DMS79 (cell line): ENCODE results near the gene DUSP1.
"Not testable (repeated sequence)": the region's sequence is repeated elsewhere in the genome, so short reads cannot be mapped to it uniquely, and the experiment has no call there.

Experiments
- DNase-seq: peaks from one replicate; lab custom pipeline; 2025; lab: John Stamatoyannopoulos, UW

The DUSP1 gene, protein sequence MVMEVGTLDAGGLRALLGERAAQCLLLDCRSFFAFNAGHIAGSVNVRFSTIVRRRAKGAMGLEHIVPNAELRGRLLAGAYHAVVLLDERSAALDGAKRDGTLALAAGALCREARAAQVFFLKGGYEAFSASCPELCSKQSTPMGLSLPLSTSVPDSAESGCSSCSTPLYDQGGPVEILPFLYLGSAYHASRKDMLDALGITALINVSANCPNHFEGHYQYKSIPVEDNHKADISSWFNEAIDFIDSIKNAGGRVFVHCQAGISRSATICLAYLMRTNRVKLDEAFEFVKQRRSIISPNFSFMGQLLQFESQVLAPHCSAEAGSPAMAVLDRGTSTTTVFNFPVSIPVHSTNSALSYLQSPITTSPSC

DNA sequence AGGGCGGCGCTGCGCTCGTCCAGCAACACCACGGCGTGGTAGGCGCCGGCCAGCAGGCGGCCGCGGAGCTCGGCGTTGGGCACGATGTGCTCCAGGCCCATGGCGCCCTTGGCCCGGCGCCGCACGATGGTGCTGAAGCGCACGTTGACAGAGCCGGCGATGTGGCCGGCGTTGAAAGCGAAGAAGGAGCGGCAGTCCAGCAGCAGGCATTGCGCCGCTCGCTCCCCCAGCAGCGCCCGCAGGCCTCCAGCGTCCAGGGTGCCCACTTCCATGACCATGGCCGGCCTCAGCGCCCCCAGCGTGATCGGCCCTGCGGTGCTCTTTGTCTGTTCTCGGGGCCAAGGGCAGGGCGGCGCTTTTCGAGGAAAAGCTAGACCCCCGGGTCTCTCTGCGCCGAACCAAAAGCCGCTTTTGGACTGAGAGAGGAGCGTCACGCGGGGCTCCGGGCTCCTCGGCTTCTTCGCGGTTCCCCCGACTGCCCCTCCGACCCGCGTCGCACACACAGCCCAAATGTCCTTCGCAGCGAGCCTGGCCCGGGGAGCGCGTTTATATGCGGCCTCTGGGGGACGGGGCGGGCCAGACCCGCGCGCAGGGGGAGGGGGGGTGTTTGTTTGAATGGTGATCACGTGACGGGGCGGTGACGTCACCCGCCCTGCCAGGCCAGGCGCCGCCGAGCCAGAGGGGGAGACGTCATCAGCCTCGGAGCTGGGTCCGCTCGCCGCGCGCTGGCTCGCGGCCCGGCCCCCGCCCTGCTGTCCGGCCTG is at the start of gene DUSP1:
Gene DUSP1 (minus strand): TSS at position 521 of the 764 bp plus-strand sequence. CDS start 243 bp downstream, at position 278.
- DNase-seq = peak; percentile 50

DNA sequence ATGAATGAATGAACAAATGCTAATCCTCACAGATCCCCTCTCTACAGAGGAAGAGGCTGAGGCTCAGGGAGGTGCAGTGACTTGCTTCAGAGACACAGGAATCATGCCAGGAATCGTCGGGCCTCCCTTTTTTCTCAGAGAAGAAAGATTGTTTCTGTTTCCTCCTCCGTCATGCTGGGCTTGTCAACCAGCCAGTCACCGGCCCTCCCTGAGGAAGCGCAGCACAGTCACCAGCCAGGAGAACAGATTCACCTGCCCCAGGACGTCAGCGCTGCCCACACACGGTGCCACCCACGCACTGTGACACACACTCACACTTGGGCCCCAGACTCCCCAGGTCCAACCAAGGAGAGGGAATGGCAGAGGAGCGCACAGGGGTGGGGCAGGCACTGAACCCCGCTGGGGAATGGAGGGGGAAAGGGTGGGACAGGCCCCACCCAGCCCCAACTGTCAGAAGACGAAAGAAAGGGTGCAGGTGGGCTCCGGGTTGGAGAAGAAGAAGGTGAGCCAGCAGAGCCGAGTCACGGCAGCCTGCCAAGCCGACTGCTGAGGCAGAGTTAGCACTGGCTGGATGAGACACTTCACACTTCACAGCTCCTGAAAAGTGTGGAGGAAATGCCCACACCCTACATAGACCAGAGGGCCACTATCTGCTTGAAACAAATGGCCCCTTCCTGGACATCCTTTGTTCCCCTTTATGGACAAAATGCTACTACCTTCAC is 49.2 kb upstream of the DUSP1 start:
- no peak for DNase-seq

DNA sequence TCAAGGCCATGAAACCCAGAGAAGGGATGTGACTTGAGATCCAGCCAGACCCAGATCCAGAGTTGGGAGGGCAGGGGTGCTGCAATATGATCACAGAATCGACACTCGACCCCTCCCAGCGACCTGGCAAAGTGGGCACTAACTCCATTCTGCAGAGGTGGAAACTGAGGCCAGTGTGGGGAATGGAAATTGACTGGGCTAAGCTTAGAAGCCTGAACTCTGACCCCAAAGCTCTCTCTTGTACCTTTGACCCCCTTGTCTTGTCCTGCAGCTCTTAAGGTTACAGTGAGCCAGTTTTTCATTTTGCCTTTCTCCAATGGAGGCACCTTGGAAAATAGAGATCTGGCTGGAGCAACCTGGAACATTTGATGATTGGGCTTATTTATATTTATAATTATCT is 48.6 kb upstream of the DUSP1 start:
- no peak for DNase-seq

DNA sequence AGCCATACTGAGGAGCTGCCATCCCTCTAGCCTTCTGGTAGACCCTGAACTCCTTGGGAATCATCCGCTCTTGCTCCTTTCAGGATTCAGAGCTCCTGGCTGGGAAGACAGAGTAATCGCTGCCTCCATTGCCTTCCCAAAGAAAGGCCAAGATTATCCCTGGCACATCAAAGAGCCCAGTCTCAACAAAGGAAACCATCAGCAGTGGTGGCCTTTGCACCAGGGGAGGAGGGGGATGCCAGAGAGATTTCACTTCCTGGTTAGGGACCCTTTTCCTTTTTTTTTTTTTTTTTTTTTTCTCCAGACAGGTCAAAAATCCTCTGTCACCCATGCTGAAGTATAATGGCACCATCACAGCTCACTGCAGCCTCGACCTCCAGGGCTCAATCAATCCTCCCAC is 47.1 kb upstream of the DUSP1 start:
- DNase-seq = no peak

DNA sequence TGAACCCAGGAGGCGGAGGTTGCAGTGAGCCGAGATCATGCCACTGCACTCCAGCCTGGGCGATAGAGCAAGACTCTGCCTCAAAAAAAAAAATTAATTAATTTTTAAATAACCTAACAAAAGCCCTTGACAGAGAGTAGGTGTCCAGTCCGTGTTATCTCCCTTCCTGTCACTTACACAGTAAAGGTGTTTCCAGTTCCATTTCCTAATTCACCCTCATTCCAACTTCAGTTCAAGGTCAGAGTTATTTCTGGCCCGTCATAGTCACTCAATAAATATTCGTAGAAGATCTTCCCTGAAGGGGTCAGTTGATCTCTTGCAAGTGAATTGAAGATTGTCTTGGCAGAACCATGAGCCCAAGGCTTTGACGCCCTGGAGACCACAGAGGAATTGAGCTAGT is 46.7 kb upstream of the DUSP1 start:
- no peak for DNase-seq

DNA sequence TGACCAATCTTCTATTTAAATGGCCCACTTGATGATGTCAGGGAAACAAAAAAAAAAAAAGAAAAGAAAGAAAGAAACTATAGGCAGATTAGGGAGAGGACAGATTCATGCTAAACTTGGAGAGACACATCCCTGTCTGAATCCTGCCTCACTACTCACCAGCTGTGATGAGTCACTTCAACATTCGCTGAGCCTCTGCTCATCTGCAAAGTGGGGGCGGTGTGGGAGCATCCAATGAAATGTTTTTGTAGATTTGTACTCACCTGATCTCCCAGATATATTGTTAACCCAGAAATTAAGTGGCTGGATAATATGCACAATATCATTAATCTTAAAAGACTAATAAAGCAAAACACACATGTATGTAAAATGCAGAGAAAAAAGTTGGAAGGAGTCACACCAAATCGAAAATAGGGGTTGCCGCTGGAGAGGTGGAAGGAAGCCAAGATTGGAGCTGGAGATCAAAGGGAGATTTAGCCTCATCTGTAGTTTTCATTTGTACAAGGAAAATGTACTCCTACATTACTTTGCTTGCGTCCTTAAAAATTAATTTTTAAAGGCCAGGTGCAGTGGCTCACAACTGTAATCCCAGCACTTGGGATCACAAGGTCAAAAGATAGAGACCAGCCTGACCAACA is 46.0 kb upstream of the DUSP1 start:
- no peak for DNase-seq

DNA sequence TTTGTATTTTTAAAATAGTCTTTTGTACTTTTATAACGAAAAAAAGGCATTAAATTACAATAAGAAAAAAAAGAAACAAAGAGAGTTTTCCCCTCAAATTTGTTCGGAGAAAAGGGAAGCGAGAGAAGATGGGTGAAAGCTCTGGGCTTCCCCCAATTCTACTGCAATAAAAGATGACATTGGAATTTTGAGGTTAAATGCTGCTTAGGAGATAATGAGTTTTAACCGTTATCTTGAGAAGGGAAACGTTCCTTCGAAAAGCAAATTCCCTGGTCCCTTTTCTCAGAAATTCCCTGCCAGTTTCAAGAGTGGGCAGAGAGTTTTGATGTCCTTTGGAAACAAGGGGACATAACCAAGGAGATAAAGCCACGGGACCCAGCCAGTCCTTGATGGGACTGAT is 44.6 kb upstream of the DUSP1 start:
- no peak for DNase-seq

DNA sequence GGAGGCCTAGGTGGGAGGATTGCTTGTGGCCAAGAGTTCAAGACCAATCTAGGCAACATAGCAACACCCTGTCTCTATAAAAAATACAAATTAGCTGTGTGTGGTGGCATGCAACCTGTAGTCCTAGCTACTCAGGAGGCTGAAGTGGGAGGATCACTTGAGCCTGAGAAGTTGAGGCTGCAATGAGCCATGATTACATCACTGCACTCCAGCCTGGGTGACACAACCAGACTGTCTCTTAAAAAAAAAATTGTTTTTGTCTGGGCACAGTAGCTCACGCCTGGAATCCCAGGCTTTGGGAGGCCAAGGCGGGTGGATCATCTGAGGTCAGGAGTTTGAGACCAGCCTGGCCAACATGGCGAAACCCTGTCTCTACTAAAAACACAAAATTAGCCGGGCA is 40.0 kb upstream of the DUSP1 start:
- not testable (repeated sequence) for DNase-seq

DNA sequence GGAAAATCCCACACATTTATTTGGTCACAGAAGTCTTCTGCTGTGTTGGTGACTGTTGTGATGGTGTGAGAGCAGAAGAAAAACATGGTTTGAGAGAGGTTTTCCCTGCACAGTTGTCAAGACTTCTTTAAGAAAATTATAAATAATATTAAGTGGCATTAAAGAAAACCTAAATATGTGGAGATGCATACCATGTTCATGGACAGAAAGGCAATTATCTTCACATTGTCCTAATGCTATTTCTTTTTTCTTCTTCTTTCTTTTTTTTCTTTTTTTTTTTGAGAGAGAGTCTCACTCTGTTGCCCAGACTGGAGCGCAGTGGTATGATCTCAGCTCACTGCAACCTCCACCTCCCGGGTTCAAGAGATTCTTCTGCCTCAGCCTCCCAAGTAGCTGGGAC is 38.8 kb upstream of the DUSP1 start:
- no peak for DNase-seq

DNA sequence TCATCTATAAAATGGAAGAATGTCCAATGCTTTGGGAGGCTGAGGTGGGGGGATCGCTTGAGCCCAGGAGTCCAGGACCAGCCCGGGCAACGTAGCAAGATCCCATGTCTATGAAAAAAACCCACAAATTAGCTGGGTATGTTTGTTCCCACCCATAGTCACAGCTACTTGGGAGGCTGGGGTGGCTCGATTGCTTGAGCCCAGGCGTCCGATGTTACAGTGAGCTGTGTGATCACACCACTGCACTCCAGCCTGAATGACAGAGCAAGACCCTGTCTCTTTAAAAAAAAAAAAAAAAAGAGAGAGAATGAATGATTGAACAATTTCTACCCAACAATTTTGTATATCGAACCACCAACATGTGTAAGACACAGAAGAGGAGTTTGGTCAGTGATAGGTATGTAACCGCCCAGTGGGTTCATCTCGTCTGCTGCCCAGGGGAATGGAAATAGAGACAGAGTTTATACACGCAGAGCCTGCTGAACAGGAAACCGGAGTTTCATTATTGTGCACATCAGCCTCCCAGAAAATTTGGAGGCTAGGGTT is 36.8 kb upstream of the DUSP1 start:
- no peak for DNase-seq

DNA sequence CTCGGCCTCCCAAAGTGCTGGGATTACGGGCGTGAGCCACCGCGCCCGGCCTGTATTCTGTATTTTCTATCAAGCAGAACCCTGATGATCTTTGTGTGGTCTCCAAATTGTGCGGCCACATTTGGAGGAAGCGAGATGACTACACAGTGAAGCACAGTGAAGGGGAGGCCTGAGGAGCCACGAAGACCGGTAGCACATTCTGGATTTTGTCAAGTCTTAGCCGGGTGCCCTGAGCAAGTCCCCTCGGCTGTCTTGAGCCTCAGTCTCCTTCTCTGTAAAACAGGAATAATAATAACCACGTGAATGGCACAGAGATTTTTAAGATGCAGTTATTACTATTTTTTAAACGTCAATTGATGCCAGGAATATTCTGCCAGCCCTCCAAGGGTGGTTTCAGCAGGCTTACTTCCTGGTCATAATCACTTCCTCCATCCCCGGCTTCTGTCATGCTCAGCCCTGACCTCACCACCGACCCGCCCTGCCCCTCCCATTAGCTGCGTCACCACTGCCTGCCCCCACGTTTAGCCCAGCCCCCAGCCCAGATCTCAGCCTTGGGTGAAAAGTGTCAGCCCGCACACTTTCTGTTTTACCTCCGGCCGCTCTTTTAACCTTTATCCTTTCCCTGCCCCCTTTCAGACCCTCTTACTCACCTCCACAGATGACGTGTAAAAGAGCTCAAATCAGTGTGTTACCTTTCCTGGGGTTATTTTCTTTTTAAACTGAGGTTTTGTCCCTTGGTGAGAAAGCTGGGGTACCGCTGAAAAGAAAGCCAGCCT is 36.1 kb upstream of the DUSP1 start:
- DNase-seq = no peak

DNA sequence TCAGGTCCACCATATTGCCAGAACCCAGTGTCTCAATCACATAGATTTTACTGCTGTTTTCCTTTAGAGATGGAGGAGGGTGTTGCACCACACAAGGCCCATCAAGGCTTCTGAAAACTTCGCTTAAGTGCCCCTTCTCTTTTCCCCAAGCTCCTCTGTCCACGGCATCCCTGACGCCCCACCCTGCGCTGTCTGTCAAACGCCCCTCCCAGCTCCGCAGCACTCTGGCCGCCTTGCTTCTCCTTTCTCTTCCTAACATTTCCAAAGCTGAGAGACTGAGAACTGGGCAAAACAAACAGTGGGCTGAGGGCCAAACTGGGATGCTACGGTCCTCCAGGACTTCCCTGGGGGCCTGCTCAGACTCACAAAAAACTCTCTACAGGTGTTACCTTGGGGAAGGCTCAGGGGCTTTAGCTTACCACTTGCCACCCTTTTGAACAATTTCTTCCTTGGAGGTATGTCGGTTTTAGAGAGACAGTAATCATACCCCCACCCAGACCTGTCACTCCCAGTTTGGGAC is 34.8 kb upstream of the DUSP1 start:
- no peak for DNase-seq

DNA sequence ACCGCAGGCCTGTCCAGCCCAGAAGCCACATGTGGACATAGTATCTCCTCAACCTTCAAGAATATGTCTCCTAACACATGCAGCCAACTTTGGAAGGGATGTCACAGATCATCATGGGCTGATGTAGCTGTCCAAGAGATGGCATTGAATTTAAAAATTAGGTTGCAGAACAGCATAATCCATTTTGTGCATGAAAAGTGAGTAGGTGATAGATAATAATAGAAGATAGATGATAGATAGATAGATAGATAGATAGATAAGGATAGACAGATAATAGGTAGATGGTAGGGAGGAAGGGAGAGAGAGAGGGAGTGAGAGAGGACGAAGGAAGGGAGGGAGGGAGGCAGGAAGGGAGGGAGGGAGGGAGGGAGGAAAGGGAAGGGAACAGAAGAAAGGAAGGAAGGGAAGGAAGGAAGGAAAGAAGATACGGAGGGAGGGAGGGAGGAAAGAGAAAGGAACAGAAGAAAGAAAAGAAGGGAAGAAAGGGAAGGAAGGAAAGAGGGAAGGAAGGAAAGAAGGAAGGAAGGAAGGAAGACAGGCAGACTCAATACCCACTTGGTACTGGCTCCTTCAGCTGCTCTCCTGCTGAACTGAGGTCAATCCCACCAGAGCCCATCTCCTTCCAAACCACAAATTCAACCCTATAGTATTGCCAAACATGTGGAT is 34.2 kb upstream of the DUSP1 start:
- no peak for DNase-seq

DNA sequence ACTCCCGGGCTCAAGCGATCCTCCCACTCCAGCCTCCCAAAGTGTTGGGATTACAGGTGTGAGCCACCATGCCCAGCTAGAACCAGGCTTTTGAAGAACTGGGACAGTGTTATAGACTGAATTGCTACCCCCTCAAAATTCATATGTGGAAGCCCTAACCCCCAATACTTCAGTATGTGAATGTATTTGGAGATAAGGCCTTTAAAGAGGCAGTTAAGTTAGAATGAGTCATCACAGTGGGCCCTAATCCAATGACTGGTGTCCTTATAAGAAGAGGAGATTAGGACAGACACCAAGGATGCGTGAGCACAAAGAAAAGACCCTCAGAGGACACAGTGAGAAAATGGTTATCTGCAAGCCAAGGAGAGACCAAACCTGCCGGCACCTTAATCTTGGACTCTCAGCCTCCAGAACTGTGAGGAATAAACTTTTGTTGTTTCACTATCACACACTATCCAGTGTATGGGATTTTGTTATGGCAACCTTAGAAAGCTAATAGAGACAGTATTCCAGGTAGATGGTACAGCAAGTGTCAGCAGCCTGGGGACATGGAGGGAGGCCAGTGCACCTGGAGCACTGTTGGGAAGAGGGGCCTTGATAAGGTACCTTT is 31.7 kb upstream of the DUSP1 start:
- DNase-seq = no peak

DNA sequence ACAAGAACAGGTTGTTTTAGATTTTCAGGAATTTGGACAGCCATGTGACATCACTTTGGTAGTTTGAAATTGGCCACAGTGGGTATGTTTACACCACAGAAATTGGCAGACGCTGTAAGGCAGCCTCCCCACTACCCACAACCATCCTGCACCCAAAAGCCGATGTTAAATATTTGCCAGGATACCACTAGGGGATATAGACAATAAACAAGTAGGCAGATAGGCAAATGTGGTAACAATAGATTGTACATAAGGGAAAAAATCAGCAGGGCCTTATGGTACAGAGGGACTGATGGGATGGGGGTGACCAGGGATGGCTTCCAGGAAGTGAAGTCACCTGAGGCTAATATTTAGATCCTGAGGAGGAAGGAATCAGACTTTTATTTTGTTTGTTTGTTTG is 31.1 kb upstream of the DUSP1 start:
- no peak for DNase-seq

DNA sequence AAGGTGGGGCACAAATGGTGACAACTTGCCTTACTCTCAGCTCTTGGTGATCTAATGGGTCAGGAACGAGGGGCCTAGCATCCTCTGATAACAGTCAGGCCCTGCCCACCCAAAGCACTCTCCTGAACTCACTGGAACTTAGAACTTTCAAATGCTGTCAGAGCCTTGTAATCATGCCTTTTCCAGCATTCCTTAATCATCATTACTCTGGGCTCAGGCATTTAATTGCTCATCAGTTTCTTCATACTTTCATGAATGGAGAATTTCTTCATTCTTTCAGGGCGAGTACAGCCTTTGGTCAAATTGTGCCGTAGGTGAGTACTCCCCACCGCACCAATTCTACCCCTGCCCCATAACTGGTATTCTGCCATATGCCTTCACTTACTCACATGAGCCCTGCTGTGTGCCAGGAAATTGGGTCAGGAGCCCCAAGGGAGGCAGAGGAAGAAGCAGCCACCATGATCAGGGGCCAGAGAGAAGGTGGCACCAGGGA is 30.2 kb upstream of the DUSP1 start:
- no peak for DNase-seq

DNA sequence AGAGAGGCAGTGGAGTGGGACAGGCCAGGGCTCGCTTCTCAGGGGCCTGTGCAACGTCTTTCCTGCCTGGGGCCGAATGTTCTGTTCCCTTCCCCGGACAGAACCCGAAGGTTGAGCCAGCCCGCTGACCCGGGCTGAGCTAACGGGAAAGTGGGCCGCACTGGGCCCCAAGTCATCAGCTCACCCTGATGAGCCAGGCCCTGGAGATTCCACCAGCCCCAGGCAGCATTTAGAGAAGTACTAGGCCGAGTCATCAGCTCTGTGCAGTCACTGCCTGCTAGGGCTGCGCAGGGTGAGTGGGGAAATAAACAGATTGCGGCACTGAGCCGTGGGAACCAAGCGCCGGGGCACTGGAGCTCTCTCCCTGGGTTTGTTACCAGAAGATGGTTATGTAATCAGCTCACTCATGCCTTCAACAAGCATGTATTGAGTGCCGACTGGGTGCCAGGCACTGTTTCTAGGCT is 29.1 kb upstream of the DUSP1 start:
- no peak for DNase-seq

DNA sequence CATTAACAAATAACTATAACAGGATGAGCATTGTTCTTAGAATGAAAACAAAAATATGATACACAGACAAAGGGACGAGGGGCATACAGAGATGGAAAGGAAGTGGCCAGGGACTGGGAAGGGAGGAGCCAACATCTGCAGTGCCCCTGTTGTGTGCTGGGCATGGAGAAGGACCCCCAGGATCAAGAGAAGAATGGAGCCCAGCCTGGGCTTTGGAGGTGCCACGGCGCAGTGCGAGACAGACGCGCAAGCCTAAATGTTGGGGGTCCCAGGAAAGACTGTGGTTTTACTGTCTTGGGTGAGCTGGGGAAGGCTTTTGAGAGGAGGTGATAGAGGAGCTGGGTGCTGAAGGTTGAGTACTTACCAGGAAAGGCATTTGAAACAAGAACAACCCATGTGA is 28.4 kb upstream of the DUSP1 start:
- DNase-seq = no peak

DNA sequence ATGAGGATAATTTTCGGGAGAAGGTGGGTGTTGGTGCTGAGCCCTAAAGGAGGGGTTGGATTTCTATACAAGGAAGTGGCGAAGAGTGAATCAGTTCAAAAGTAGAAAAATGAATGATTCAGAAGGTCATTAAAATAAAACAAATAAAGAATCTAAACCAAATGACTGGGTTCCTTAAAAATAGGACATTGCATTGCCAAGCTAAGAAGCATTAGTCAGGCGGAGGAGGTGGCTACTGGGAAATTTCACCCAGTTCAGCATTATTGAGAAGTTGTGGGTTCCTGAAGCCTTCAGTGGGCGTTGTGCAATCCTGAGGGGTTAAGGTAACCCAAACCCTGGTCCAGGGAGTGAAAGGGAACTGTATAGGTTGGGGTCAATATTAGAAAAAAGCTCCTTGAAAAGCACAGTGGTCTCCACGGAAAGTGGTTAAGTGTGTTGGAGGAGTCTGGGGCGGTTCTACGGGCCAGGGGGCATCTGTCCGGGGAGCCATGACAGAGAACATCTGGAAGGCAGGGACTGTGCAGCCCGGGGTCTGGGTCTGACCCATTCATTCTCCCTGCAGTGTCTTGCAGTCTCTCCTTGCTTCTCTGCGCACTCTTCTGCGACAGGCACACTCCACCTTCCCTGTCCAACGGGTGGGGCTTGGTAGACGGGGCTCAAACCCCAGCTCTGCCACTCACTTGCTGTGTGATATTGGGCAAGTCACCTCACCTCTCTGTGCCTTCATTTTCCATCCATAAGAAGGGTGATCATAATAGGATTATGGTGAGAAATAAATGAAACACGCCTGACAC is 27.6 kb upstream of the DUSP1 start:
- no peak for DNase-seq
